IMR-90 (cell line): ENCODE results near the gene SPINK4. TPM values are rescaled to one million over a fixed set of nuclear protein-coding genes. Genes with fewer than 3 reads are reported as not detected.
A peak's percentile ranks its signal among the peaks of the same experiment; 100 is the strongest.

Experiments used
- ATAC-seq: fragments of 200-7000 bp; cut with Tn5 transposase; 2 replicates; pipeline ENCODE4 v1.9.1; 2020; ENCODE audit warnings: low read depth, mild to moderate bottlenecking, moderate library complexity
- BruUV-seq: library from RNA; stranded (reverse); fragments of 400-500 nt; replicated peaks from 2 replicates; lab custom pipeline; 2021; lab: Mats Ljungman, UMichigan
- CTCF ChIA-PET: fragments of 300-600 bp; formaldehyde crosslinking; extraction: SDS; loops from one replicate; lab custom pipeline; 2021; ENCODE audit warnings: antibody characterized with exemption; lab: Yijun Ruan, JAX
- POLR2A ChIA-PET: fragments of 300-600 bp; sonication (Branson Sonifier 250); formaldehyde crosslinking; loops from one replicate; lab custom pipeline; 2022; ENCODE audit warnings: antibody characterized with exemption; ENCODE audit not compliant: unreplicated experiment; lab: Charles Lee
- DNase-seq: peaks from one replicate; pipeline ENCODE4 v3.0.0; 2013
- H2AFZ ChIP-seq: replicated peaks from 2 replicates; pipeline ENCODE3; 2013; ENCODE audit warnings: low read length, mild to moderate bottlenecking; ENCODE audit not compliant: poor library complexity
- H2AK5ac ChIP-seq: 2 replicates; pipeline ENCODE4 v1.6.1; 2013; ENCODE audit warnings: low read depth, low read length, inconsistent platforms
- H2AK9ac ChIP-seq: replicated peaks from 2 replicates; pipeline ENCODE3; 2013; ENCODE audit warnings: mild to moderate bottlenecking, low read depth, low read length, moderate library complexity; ENCODE audit not compliant: poor library complexity
- H2BK120ac ChIP-seq: 2 replicates; pipeline ENCODE4 v1.6.1; 2013; ENCODE audit warnings: low read depth, low read length, inconsistent platforms
- H2BK15ac ChIP-seq: 3 replicates; pipeline ENCODE4 v1.6.1; 2013; ENCODE audit warnings: low read depth, low read length, inconsistent platforms
- H2BK20ac ChIP-seq: 2 replicates; pipeline ENCODE4 v1.6.1; 2013; ENCODE audit warnings: low read depth, mild to moderate bottlenecking, inconsistent platforms, low read length, moderate library complexity
- H2BK5ac ChIP-seq: 2 replicates; pipeline ENCODE4 v1.6.1; 2013; ENCODE audit warnings: mild to moderate bottlenecking, low read depth, low read length, inconsistent platforms; ENCODE audit not compliant: poor library complexity, severe bottlenecking
- H3K14ac ChIP-seq: replicated peaks from 2 replicates; pipeline ENCODE4 v1.6.1; 2013; ENCODE audit warnings: low read depth, low read length, inconsistent platforms
- H3K18ac ChIP-seq: 2 replicates; pipeline ENCODE4 v1.6.1; 2013; ENCODE audit warnings: low read depth, low read length, control low read depth
- H3K23ac ChIP-seq: 2 replicates; pipeline ENCODE4 v1.6.1; 2013; ENCODE audit warnings: low read depth, low read length, inconsistent platforms
- H3K27ac ChIP-seq: 2 replicates; pipeline ENCODE4 v1.5.1; 2013; ENCODE audit warnings: mild to moderate bottlenecking, control low read depth, low read length; ENCODE audit not compliant: insufficient read depth
- H3K27me3 ChIP-seq: 2 replicates; pipeline ENCODE4 v1.6.1; 2013; ENCODE audit warnings: low read length; ENCODE audit not compliant: control insufficient read depth, insufficient read depth
- H3K36me3 ChIP-seq: 2 replicates; pipeline ENCODE4 v1.6.1; 2013; ENCODE audit warnings: low read length, mixed read lengths; ENCODE audit not compliant: control insufficient read depth, insufficient read depth
- H3K4ac ChIP-seq: 2 replicates; pipeline ENCODE4 v1.6.1; 2013; ENCODE audit warnings: low read depth, low read length, inconsistent platforms
- H3K4me1 ChIP-seq: 2 replicates; pipeline ENCODE4 v1.6.1; 2013; ENCODE audit warnings: low read length, mixed read lengths; ENCODE audit not compliant: control insufficient read depth, insufficient read depth
- H3K4me2 ChIP-seq: 2 replicates; pipeline ENCODE4 v1.6.1; 2013; ENCODE audit warnings: low read depth, mild to moderate bottlenecking, control low read depth, low read length, moderate library complexity
- H3K4me3 ChIP-seq: 2 replicates; pipeline ENCODE4 v1.5.1; 2013; ENCODE audit warnings: low read depth, mild to moderate bottlenecking, control low read depth, low read length, moderate library complexity; ENCODE audit not compliant: insufficient read depth
- H3K56ac ChIP-seq: 2 replicates; pipeline ENCODE4 v1.6.1; 2013; ENCODE audit warnings: low read length, inconsistent platforms; ENCODE audit not compliant: insufficient read depth; ENCODE audit errors: extremely low read depth
- H3K79me1 ChIP-seq, 2 experiments: 2 replicates each; pipeline ENCODE4 v1.6.1; 2013; ENCODE audit warnings: low read length in 2 of 2, inconsistent platforms in 1 of 2, low read depth in 1 of 2
- H3K9ac ChIP-seq: 2 replicates; pipeline ENCODE4 v1.6.1; 2013; ENCODE audit warnings: low read depth, low read length, control low read depth
- H3K9me1 ChIP-seq: 2 replicates; pipeline ENCODE4 v1.6.1; 2013; ENCODE audit warnings: low read length, inconsistent platforms; ENCODE audit not compliant: insufficient read depth
- H3K9me3 ChIP-seq: 2 replicates; pipeline ENCODE4 v1.6.1; 2013; ENCODE audit warnings: low read length; ENCODE audit not compliant: control insufficient read depth, insufficient read depth
- H4K20me1 ChIP-seq: 2 replicates; pipeline ENCODE4 v1.6.1; 2013; ENCODE audit warnings: low read length, inconsistent platforms; ENCODE audit not compliant: insufficient read depth
- H4K5ac ChIP-seq: 2 replicates; pipeline ENCODE4 v1.6.1; 2013; ENCODE audit warnings: mild to moderate bottlenecking, low read depth, low read length, control low read depth
- H4K8ac ChIP-seq, 2 experiments: 2 replicates each; pipeline ENCODE4 v1.6.1; 2013; ENCODE audit warnings: low read depth in 2 of 2, low read length in 2 of 2, control low read depth in 1 of 2, inconsistent platforms in 1 of 2
- H4K91ac ChIP-seq: 2 replicates; pipeline ENCODE4 v1.6.1; 2013; ENCODE audit warnings: low read depth, low read length, inconsistent platforms; ENCODE audit not compliant: insufficient read depth
- BHLHE40 ChIP-seq: fragments of 150-350 bp; IDR thresholded peaks from 2 replicates; pipeline ENCODE4 v1.6.1; 2016; ENCODE audit warnings: mild to moderate bottlenecking, low read depth, low read length
- CEBPB ChIP-seq: IDR thresholded peaks from 2 replicates; pipeline ENCODE4 v1.6.1; 2012; ENCODE audit warnings: low read depth, low read length, improper control_type of control experiment
- CHD1 ChIP-seq: IDR thresholded peaks from 2 replicates; pipeline ENCODE4 v1.6.1; 2012; ENCODE audit warnings: low read depth, low read length, improper control_type of control experiment
- FOS ChIP-seq: fragments of 150-350 bp; IDR thresholded peaks from 2 replicates; pipeline ENCODE4 v1.6.1; 2016; ENCODE audit warnings: low read depth, low read length
- MAFK ChIP-seq: IDR thresholded peaks from 2 replicates; pipeline ENCODE4 v1.6.1; 2012; ENCODE audit warnings: low read depth, low read length, improper control_type of control experiment
- MAZ ChIP-seq: IDR thresholded peaks from 2 replicates; pipeline ENCODE4 v1.6.1; 2012; ENCODE audit warnings: low read depth, mild to moderate bottlenecking, low read length, improper control_type of control experiment, moderate library complexity, borderline replicate concordance
- MXI1 ChIP-seq: IDR thresholded peaks from 2 replicates; pipeline ENCODE4 v1.6.1; 2012; ENCODE audit warnings: low read depth, mild to moderate bottlenecking, low read length, moderate library complexity, borderline replicate concordance
- NFE2L2 ChIP-seq: fragments of 150-350 bp; IDR thresholded peaks from 2 replicates; pipeline ENCODE4 v1.6.1; 2016; ENCODE audit warnings: low read depth, mild to moderate bottlenecking, low read length
- POLR2A ChIP-seq: IDR thresholded peaks from 2 replicates; pipeline ENCODE4 v1.6.1; 2012; ENCODE audit warnings: mild to moderate bottlenecking, low read depth, low read length
- RAD21 ChIP-seq: IDR thresholded peaks from 2 replicates; pipeline ENCODE4 v1.6.1; 2012; ENCODE audit warnings: low read length, improper control_type of control experiment
- RCOR1 ChIP-seq: IDR thresholded peaks from 2 replicates; pipeline ENCODE4 v1.6.1; 2012; ENCODE audit warnings: mild to moderate bottlenecking, low read length, improper control_type of control experiment; ENCODE audit not compliant: insufficient replicate concordance
- RFX5 ChIP-seq: IDR thresholded peaks from 2 replicates; pipeline ENCODE4 v1.8.0; 2012; ENCODE audit warnings: low read depth, mild to moderate bottlenecking, low read length, moderate library complexity
- SMC3 ChIP-seq: fragments of 150-350 bp; IDR thresholded peaks from 2 replicates; pipeline ENCODE4 v1.6.1; 2016; ENCODE audit warnings: low read depth, mild to moderate bottlenecking, antibody characterized with exemption, low read length, moderate library complexity
- USF2 ChIP-seq: fragments of 150-350 bp; IDR thresholded peaks from 2 replicates; pipeline ENCODE4 v1.6.1; 2017; ENCODE audit warnings: mild to moderate bottlenecking, antibody characterized with exemption, low read length, low read depth
- WGBS, 2 experiments: methylation state at CpG; one replicate each; pipeline versions ENCODE4 v1.1.5 to v1.1.7; 2013; ENCODE audit warnings: missing lambda C conversion rate in 2 of 2; ENCODE audit not compliant: insufficient read length in 1 of 2; ENCODE audit errors: extremely low coverage in 2 of 2; 5-methylcytosine and 5-hydroxymethylcytosine counted together
- dilution Hi-C: fragments of 300-500 bp; cut with HindIII; formaldehyde crosslinking; loops from one replicate; pipeline ENCODE4 v1.14.3; 2018; ENCODE audit warnings: low sequenced_read_pairs; ENCODE audit not compliant: unreplicated experiment
- in situ Hi-C: fragments of 300-500 bp; cut with MboI; formaldehyde crosslinking; loops from 3 replicates; pipeline ENCODE4 v1.14.3; 2019; ENCODE audit warnings: low sequenced_read_pairs, inconsistent platforms, mixed read lengths
- intact Hi-C: fragments of 100-400 bp; cut with micrococcal nuclease; formaldehyde crosslinking; loops from 2 replicates; pipeline ENCODE4 v1.10.0; 2022
- polyA plus RNA-seq, 3 experiments: library from polyadenylated mRNA; depleted of rRNA; stranded (reverse); fragments of >200 nt; gene quantifications; 2 replicates each; pipeline ENCODE4 v1.2.3, GENCODE V29; 2012; ENCODE audit warnings: low replicate concordance in 1 of 3
- total RNA-seq: library from RNA; depleted of rRNA; stranded (reverse); fragments of >200 nt; gene quantifications from 2 replicates; pipeline ENCODE4 v1.2.3, GENCODE V29; 2012
- TF ChIP-seq, protein P1 (sequence below): conservative IDR thresholded peaks from 2 replicates; pipeline ENCODE4 v1.5.1; 2012; ENCODE audit warnings: mild to moderate bottlenecking, low read depth, low read length, improper control_type of control experiment

SPINK4 gene
- total and polyA plus RNA-seq, 2 of the 4 experiments (the other 2 are of a cell fraction): not detected

DNA sequence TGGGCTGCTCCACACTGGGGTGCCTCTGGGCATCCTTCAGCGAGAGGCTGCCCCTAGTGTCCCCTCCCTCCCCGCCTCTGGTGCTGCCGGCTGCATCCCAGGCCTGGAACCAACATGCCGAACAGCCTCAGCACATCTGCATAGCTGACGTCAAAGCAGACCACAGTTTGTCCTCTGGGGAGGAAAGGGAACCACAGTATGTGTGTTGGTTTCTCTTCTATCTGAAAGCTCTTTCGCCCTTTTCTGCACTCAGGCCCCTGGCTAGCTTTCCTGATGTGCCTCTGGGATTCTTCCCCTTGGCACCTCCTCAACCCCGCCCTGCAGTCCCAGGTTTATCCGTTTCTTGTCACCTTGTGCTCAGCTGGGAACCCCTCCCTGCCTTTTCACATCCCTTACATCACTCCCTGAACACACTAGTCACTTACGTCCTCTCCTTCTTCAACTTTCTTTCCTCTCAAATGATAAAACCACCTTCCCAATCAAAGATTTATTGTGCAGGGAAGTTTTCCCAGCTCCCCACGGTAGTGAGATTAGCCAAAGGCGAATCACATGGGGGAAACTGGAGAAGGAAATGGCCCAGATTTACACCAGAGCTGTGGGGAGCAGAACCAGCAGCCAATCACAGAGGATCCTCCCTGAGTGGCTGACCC is 37.3 kb upstream of the SPINK4 start:
- intact Hi-C loops: no loop called here
- no TSS peak for BruUV-seq
- Histone ChIP-seq H2BK15ac (no peak overlapping the region), H3K4ac (no peak overlapping the region), H3K4me1 (peaks cover 2% of the 10 kb centered on the region; the same call in 1 of the 2 replicates), H4K20me1 (no peaks in the 10 kb centered on the region), H3K9me1 (no peaks in the 10 kb centered on the region), H3K23ac (no peak overlapping the region), H4K5ac (no peak overlapping the region), H2AK9ac (no peak overlapping the region), H2BK120ac (no peak overlapping the region), H3K79me1 (no peaks in the 10 kb centered on the region), H3K56ac (no peak overlapping the region), H2BK5ac (no peak overlapping the region), H3K36me3 (no peaks in the 10 kb centered on the region), H3K4me3 (no peak overlapping the region), H4K8ac (no peak overlapping the region; a peak in 1 of 4 replicates), H2AFZ (peak overlapping the region; percentile 14), H3K9me3 (no peaks in the 10 kb centered on the region), H4K91ac (no peak overlapping the region), H3K4me2 (no peak overlapping the region), H2AK5ac (no peak overlapping the region), H2BK20ac (no peak overlapping the region), H3K14ac (no peak overlapping the region), H3K18ac (no peak overlapping the region), H3K27ac (no peak overlapping the region), H3K9ac (no peak overlapping the region), H3K27me3 (peaks cover 19% of the 10 kb centered on the region)
- WGBS, 2 experiments: 63 to 100% methylated on average over 1 to 2 of the region's 11 CpGs
- DNase-seq (peak; percentile 69), ATAC-seq (peak; percentile 59)
- ChIA-PET POLR2A (no interaction called here), CTCF (interaction anchor here (0.6 kb wide), 1 partner anchor 27 kb away, joined by 3 read pairs; no protein-coding TSS in a partner anchor)
- dilution Hi-C loops: no loop called here
- in situ Hi-C loops: no loop called here
- TF ChIP-seq MXI1 (no peak), NFE2L2 (no peak), MAFK (no peak), CHD1 (no peak), POLR2A (no peak), USF2 (no peak), RAD21 (no peak), MAZ (no peak), CEBPB (no peak), RCOR1 (no peak), BHLHE40 (no peak), SMC3 (no peak), RFX5 (no peak), FOS (no peak)
- TF ChIP-seq, protein P1, sequence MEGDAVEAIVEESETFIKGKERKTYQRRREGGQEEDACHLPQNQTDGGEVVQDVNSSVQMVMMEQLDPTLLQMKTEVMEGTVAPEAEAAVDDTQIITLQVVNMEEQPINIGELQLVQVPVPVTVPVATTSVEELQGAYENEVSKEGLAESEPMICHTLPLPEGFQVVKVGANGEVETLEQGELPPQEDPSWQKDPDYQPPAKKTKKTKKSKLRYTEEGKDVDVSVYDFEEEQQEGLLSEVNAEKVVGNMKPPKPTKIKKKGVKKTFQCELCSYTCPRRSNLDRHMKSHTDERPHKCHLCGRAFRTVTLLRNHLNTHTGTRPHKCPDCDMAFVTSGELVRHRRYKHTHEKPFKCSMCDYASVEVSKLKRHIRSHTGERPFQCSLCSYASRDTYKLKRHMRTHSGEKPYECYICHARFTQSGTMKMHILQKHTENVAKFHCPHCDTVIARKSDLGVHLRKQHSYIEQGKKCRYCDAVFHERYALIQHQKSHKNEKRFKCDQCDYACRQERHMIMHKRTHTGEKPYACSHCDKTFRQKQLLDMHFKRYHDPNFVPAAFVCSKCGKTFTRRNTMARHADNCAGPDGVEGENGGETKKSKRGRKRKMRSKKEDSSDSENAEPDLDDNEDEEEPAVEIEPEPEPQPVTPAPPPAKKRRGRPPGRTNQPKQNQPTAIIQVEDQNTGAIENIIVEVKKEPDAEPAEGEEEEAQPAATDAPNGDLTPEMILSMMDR: no peak
